K562 (cell line): ENCODE results near the gene ZNF862. TPM values are rescaled to one million over a fixed set of nuclear protein-coding genes. Genes with fewer than 3 reads are reported as not detected.
A peak's percentile ranks its signal among the peaks of the same experiment; 100 is the strongest.

ENCODE experiments used
- BHLHE40 ChIP-seq: IDR thresholded peaks from 2 replicates; pipeline ENCODE4 v1.6.1; 2011; ENCODE audit warnings: low read length, improper control_type of control experiment
- CBX2 ChIP-seq: fragments of 200-600 bp; sonication (generic); IDR thresholded peaks from one replicate; pipeline ENCODE4 v1.6.1; 2012; ENCODE audit warnings: mild to moderate bottlenecking, low read length, inconsistent platforms; ENCODE audit not compliant: insufficient read depth, poor library complexity, severe bottlenecking
- CTCF ChIP-seq, 3 experiments: IDR thresholded peaks in 2 of 3; conservative IDR thresholded peaks in 1 of 3; 2 replicates each; pipeline ENCODE4 v1.5.1; 2011 to 2012; ENCODE audit warnings: low read length in 3 of 3, mild to moderate bottlenecking in 3 of 3, control low read depth in 2 of 3, improper control_type of control experiment in 1 of 3, inconsistent platforms in 1 of 3, low read depth in 1 of 3, mixed read lengths in 1 of 3, moderate library complexity in 1 of 3; ENCODE audit not compliant: insufficient read depth in 2 of 3
- EGR1 ChIP-seq: fragments of 450-650 bp; conservative IDR thresholded peaks from 2 replicates; pipeline ENCODE4 v1.6.1; 2017; ENCODE audit warnings: mild to moderate bottlenecking
- FOXA1 ChIP-seq: fragments of 450-650 bp; IDR thresholded peaks from 2 replicates; pipeline ENCODE4 v1.6.1; 2016; ENCODE audit warnings: mild to moderate bottlenecking, borderline replicate concordance
- GTF2E2 ChIP-seq: fragments of 200-800 bp; sonication (Bioruptor generic); IDR thresholded peaks from 2 replicates; pipeline ENCODE4 v1.6.1; 2016; ENCODE audit warnings: missing genetic modification characterization, missing compliant biosample characterization
- ILF3 ChIP-seq: fragments of 450-650 bp; IDR thresholded peaks from 2 replicates; pipeline ENCODE4 v1.6.1; 2018; ENCODE audit warnings: antibody characterized with exemption, mild to moderate bottlenecking, moderate library complexity, borderline replicate concordance
- RREB1 ChIP-seq: fragments of 250-450 bp; sonication (Bioruptor Pico); IDR thresholded peaks from 2 replicates; pipeline ENCODE4 v1.4.0; 2020
- SIN3A ChIP-seq, 2 experiments: fragments of 150-350 bp in 1 of 2; IDR thresholded peaks; 2 replicates each; pipeline ENCODE4 v1.6.1; 2011 to 2016; ENCODE audit warnings: borderline replicate concordance in 2 of 2, low read depth in 2 of 2, low read length in 2 of 2, mild to moderate bottlenecking in 2 of 2, moderate library complexity in 2 of 2; ENCODE audit not compliant: control insufficient read depth in 1 of 2
- SMAD2 ChIP-seq: fragments of 150-350 bp; IDR thresholded peaks from 2 replicates; pipeline ENCODE4 v1.6.1; 2014; ENCODE audit warnings: low read depth, mild to moderate bottlenecking, low read length
- THRA ChIP-seq: fragments of 450-650 bp; IDR thresholded peaks from 2 replicates; pipeline ENCODE4 v1.6.1; 2017; ENCODE audit warnings: mild to moderate bottlenecking, moderate library complexity
- TRIM25 ChIP-seq: fragments of 450-650 bp; IDR thresholded peaks from 2 replicates; pipeline ENCODE4 v1.7.0; 2016; ENCODE audit warnings: borderline replicate concordance
- ZFX ChIP-seq: sonication (generic); formaldehyde crosslinking; IDR thresholded peaks from 2 replicates; pipeline ENCODE4 v1.8.0; 2022; ENCODE audit warnings: mild to moderate bottlenecking, missing genetic modification reagents, moderate library complexity
- ZNF146 ChIP-seq: IDR thresholded peaks from one replicate; pipeline ENCODE4 v1.6.1; 2018; ENCODE audit warnings: missing compliant biosample characterization; ENCODE audit not compliant: unreplicated experiment
- ZNF695 ChIP-seq: fragments of 450-650 bp; formaldehyde crosslinking; IDR thresholded peaks from 2 replicates; pipeline ENCODE4 v1.4.0; 2020; ENCODE audit warnings: mild to moderate bottlenecking, moderate library complexity
- polyA plus RNA-seq, 8 experiments: library from polyadenylated mRNA; depleted of rRNA in 4 of 8; stranded (reverse) in 5 of 8; unstranded in 3 of 8; fragments of >200 nt; fragmentation: Nextera tagmentation in 2 of 8; fragmentation: Illumina TruSeq in 1 of 8; extraction: Ambion mirVana in 2 of 8; extraction: Trizol in 1 of 8; gene quantifications; 2 replicates each; pipeline versions ENCODE4 v1.2.1 to v1.2.3, GENCODE V29; 2011 to 2014; ENCODE audit warnings: inconsistent platforms in 1 of 8, missing spikeins in 1 of 8
- total RNA-seq, 7 experiments: library from RNA; depleted of rRNA in 6 of 7; stranded (reverse); fragments of >200 nt in 6 of 7; fragmentation: Illumina TruSeq in 2 of 7; extraction: Trizol in 2 of 7; gene quantifications; 2 replicates each; pipeline versions ENCODE4 v1.2.1 to v1.2.3, GENCODE V29; 2011 to 2021; ENCODE audit warnings: low replicate concordance in 1 of 7

ZNF862 gene
- total and polyA plus RNA-seq, 9 of the 15 experiments (the other 6 are each of a cell fraction or from before 2014, with no cell fraction given), result 1.1 to 3.9 (median 2.6) TPM

GRCh38 chr7:149873074-149873969 lies 35.1 kb downstream of the ZNF862 start, which contains the start of gene ATP6V0E2 (continued):
- TF ChIP-seq THRA (no peak), SMAD2 (no peak), ZFX (peak; percentile 97), GTF2E2 (peak; percentile 25; the same call in 1 of the 2 replicates), ZNF695 (CRISPR knock-in tag) (no peak), EGR1 (no peak), ILF3 (no peak; the same call in 1 of the 2 replicates), BHLHE40 (no peak; the same call in 1 of the 2 replicates), TRIM25 (no peak), ZNF146 (CRISPR knock-in tag) (no peak), CBX2 (no peak), RREB1 (peak; percentile 13; the same call in 1 of the 2 replicates), FOXA1 (no peak), SIN3A (IDR thresholded peaks at IDR 0.05; ENCODE audit: borderline replicate concordance in 2 of 2, control insufficient read depth in 1 of 2, low read depth in 2 of 2, low read length in 2 of 2) (0 out of 4 replicates have a peak, but pooled peaks of 1 of the 2 experiments have one; percentile 9), CTCF (IDR thresholded peaks at IDR 0.05 in 2 of 3, conservative IDR thresholded peaks at IDR 0.05 in 1 of 3; ENCODE audit: insufficient read depth in 2 of 3, low read depth in 1 of 3, low read length in 3 of 3) (no peak)
